Measurements from ENCODE around the gene DDX59.

The DDX59 gene

DNA sequence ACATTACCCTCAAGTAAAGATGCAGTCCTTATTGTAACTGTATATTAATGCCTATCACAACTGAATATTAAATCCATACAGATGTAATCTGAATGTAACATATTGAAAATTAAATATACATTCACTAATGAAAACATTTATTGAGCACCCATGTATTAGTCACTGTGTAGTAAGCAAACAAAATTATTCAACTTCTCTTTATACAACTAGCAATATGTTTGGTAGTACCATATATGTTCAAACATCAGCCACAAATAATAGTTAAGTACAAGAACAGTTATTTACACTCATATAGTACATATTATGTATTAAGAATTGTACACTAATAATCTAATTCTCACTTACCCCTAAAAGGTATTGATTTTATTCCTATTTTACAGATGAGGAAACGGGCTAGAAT lies 67.1 kb downstream of the DDX59 start:
- no peak for TF ChIP-seq EP300 (IDR thresholded peaks at IDR 0.05; ENCODE audit: borderline replicate concordance)
- no peak for TF ChIP-seq TEAD4 (IDR thresholded peaks at IDR 0.05)
- no peak for TF ChIP-seq CEBPB (IDR thresholded peaks at IDR 0.05)
